ENCODE results near the gene IGFN1. TPM values are rescaled to one million over a fixed set of nuclear protein-coding genes. Genes with fewer than 3 reads are reported as not detected.

The IGFN1 gene
- total and polyA plus RNA-seq, 7 donors = 2.7 to 442 (median 33.1) TPM

- WGBS, 3 donors = 85 to 90% (median 86%) methylated on average over 16 to 17 of the region's 17 CpGs
- Histone ChIP-seq H3K27ac (no peak overlapping the region), H3K9me3 (no peaks in the 10 kb centered on the region), H3K36me3 (ENCODE audit: insufficient read depth in 1 of 2, low read depth in 1 of 2) (peaks cover 0 to 53% of the 10 kb centered on the region in 2 donors), H3K4me3 (no peak overlapping the region), H3K4me1 (peaks cover 7% of the 10 kb centered on the region), H3K27me3 (ENCODE audit: insufficient read depth in 3 of 3, low read length in 2 of 3) (no peaks in the 10 kb centered on the region)
- no peak for TF ChIP-seq CTCF (IDR thresholded peaks at IDR 0.05)
- no peak for ATAC-seq
- intact Hi-C loops (cut with DNase I) = loop anchor here (2.0 to 5.0 kb wide), 2 partner anchors 75 to 77 kb away; no protein-coding TSS in a partner anchor
- no peak for DNase-seq
Observed at GRCh38 chr1:201223852-201224665, 33.4 kb downstream of the IGFN1 start.

GRCh38 chr1:201224666-201225370, 34.2 kb downstream of the IGFN1 start:
- intact Hi-C loops (cut with DNase I) = loop anchor here in 1 of 2 donors (5.0 kb wide), 1 partner anchor 78 kb away; no protein-coding TSS in a partner anchor
- H3K9me3 ChIP-seq = no peaks in the 10 kb centered on the region
- no peak overlapping the region for H3K27ac ChIP-seq
- no peak for TF ChIP-seq CTCF (IDR thresholded peaks at IDR 0.05)
- WGBS, 3 donors = 66 to 68% (median 68%) methylated on average over 7 of the region's 7 CpGs
- H3K4me1 ChIP-seq = peaks cover 7% of the 10 kb centered on the region
- no peaks in the 10 kb centered on the region for H3K27me3 ChIP-seq (ENCODE audit: insufficient read depth in 3 of 3, low read length in 2 of 3)
- H3K36me3 ChIP-seq (ENCODE audit: insufficient read depth in 1 of 2, low read depth in 1 of 2) = peaks cover 0 to 46% of the 10 kb centered on the region in 2 donors
- DNase-seq = no peak
- no peak for ATAC-seq
- H3K4me3 ChIP-seq = no peak overlapping the region

- peaks cover 7% of the 10 kb centered on the region for H3K4me1 ChIP-seq
- H3K4me3 ChIP-seq = no peak overlapping the region
- no peak for DNase-seq
- 71 to 75% (median 72%) methylated on average over 7 of the region's 7 CpGs for whole genome bisulfite sequencing, 3 donors
- ATAC-seq = no peak
- no peaks in the 10 kb centered on the region for H3K27me3 ChIP-seq (ENCODE audit: insufficient read depth in 3 of 3, low read length in 2 of 3)
- H3K9me3 ChIP-seq = no peaks in the 10 kb centered on the region
- no peak overlapping the region for H3K27ac ChIP-seq
- no peak for TF ChIP-seq CTCF (IDR thresholded peaks at IDR 0.05)
- H3K36me3 ChIP-seq (ENCODE audit: insufficient read depth in 1 of 2, low read depth in 1 of 2) = peaks cover 0 to 44% of the 10 kb centered on the region in 2 donors
- intact Hi-C loops (cut with DNase I) = no loop called here
Observed at GRCh38 chr1:201226178-201226514, 35.5 kb downstream of the IGFN1 start.

- intact Hi-C loops (cut with DNase I) = no loop called here
- peaks cover 0 to 39% of the 10 kb centered on the region in 2 donors for H3K36me3 ChIP-seq (ENCODE audit: insufficient read depth in 1 of 2, low read depth in 1 of 2)
- ATAC-seq (no peak), DNase-seq (no peak)
- no peak overlapping the region for H3K4me3 ChIP-seq
- 89 to 93% (median 92%) methylated on average over 24 of the region's 24 CpGs for WGBS, 3 donors
- no peaks in the 10 kb centered on the region for H3K27me3 ChIP-seq (ENCODE audit: insufficient read depth in 3 of 3, low read length in 2 of 3)
- TF ChIP-seq CTCF (IDR thresholded peaks at IDR 0.05) = no peak
- H3K27ac ChIP-seq = no peak overlapping the region
- peaks cover 7% of the 10 kb centered on the region for H3K4me1 ChIP-seq
- H3K9me3 ChIP-seq = no peaks in the 10 kb centered on the region
Observed at GRCh38 chr1:201226859-201227488, 36.4 kb downstream of the IGFN1 start.

All from psoas muscle (tissue), 8 donors.